SKM-1 treated with dmso at 0.1 percent for 144 hours (cell line): Measurements from ENCODE around the gene CTIF.

Experiments used
- DNase-seq: peaks from one replicate; lab custom pipeline; 2025; ENCODE audit not compliant: unreplicated experiment; lab: John Stamatoyannopoulos, UW

Gene CTIF

GRCh38 chr18:48889981-48890762, 351.3 kb downstream of the CTIF start:
- DNase-seq: no peak

GRCh38 chr18:48891721-48892120, 352.9 kb downstream of the CTIF start:
- no peak for DNase-seq

GRCh38 chr18:48892146-48892855, 353.5 kb downstream of the CTIF start:
- no peak for DNase-seq

- no peak for DNase-seq
Observed at GRCh38 chr18:48893061-48893607, 354.3 kb downstream of the CTIF start.

GRCh38 chr18:48893608-48894600, 355.1 kb downstream of the CTIF start:
- no peak for DNase-seq

GRCh38 chr18:48894799-48895346, 356.0 kb downstream of the CTIF start:
- no peak for DNase-seq

GRCh38 chr18:48896326-48896874, 357.6 kb downstream of the CTIF start:
- DNase-seq: no peak

GRCh38 chr18:48896875-48897511, 358.2 kb downstream of the CTIF start:
- DNase-seq: peak; percentile 100

- no peak for DNase-seq
Observed at GRCh38 chr18:48897531-48897930, 358.7 kb downstream of the CTIF start.

- peak; percentile 23 for DNase-seq
Observed at GRCh38 chr18:48898521-48898920, 359.7 kb downstream of the CTIF start.

GRCh38 chr18:48899558-48900174, 360.8 kb downstream of the CTIF start:
- DNase-seq: no peak

- no peak for DNase-seq
Observed at GRCh38 chr18:48900469-48900868, 361.6 kb downstream of the CTIF start.

- no peak for DNase-seq
Observed at GRCh38 chr18:48901145-48902022, 362.6 kb downstream of the CTIF start.

GRCh38 chr18:48902023-48902855, 363.4 kb downstream of the CTIF start:
- peak; percentile 38 for DNase-seq

GRCh38 chr18:48902856-48903601, 364.2 kb downstream of the CTIF start:
- DNase-seq: no peak

- no peak for DNase-seq
Observed at GRCh38 chr18:48904091-48904490, 365.3 kb downstream of the CTIF start.

- no peak for DNase-seq
Observed at GRCh38 chr18:48904847-48905394, 366.1 kb downstream of the CTIF start.
